H1 (cell line): ENCODE measurements around the gene ACAP3. TPM values are rescaled to one million over a fixed set of nuclear protein-coding genes. Genes with fewer than 3 reads are reported as not detected.

ENCODE experiments used
- CTCF ChIA-PET: fragments of 300-600 bp; sonication (Branson Sonifier 250); formaldehyde crosslinking; loops from one replicate; lab custom pipeline; 2021; ENCODE audit not compliant: partially characterized antibody; lab: Charles Lee
- POLR2A ChIA-PET: fragments of 300-600 bp; sonication (Branson Sonifier 250); formaldehyde crosslinking; loops from one replicate; lab custom pipeline; 2021; ENCODE audit warnings: inconsistent platforms; ENCODE audit not compliant: partially characterized antibody; lab: Charles Lee
- DNase-seq, 2 experiments: peaks; one replicate each; pipeline versions ENCODE4 v3.0.0 to v3.0.0-alpha.2; 2010 to 2022; ENCODE audit warnings: low spot score in 2 of 2, low read depth in 1 of 2, mixed read lengths in 1 of 2
- FAIRE-seq: peaks from 2 replicates; lab custom pipeline; 2011; peaks lifted over from hg19 to GRCh38; lab: Jason Lieb, UNC
- H2AFZ ChIP-seq: 2 replicates; pipeline ENCODE4 v1.8.1; 2012; ENCODE audit warnings: low read length, inconsistent platforms
- H2AK5ac ChIP-seq: 2 replicates; pipeline ENCODE4 v1.6.1; 2013; ENCODE audit warnings: low read depth, low read length
- H2BK120ac ChIP-seq: replicated peaks from 2 replicates; pipeline ENCODE3; 2013; ENCODE audit warnings: low read depth, low read length, inconsistent platforms
- H2BK12ac ChIP-seq: 2 replicates; pipeline ENCODE4 v1.6.1; 2013; ENCODE audit warnings: low read depth, low read length
- H2BK15ac ChIP-seq: 2 replicates; pipeline ENCODE4 v1.6.1; 2013; ENCODE audit warnings: low read length
- H2BK20ac ChIP-seq: 2 replicates; pipeline ENCODE4 v1.6.1; 2013; ENCODE audit warnings: low read length
- H2BK5ac ChIP-seq: 2 replicates; pipeline ENCODE4 v1.6.1; 2013; ENCODE audit warnings: low read depth, low read length
- H3K14ac ChIP-seq: 2 replicates; pipeline ENCODE4 v1.6.1; 2013; ENCODE audit warnings: inconsistent platforms; ENCODE audit not compliant: insufficient read length
- H3K18ac ChIP-seq: 2 replicates; pipeline ENCODE4 v1.6.1; 2013; ENCODE audit warnings: low read length; ENCODE audit errors: extremely low read depth
- H3K23ac ChIP-seq: 2 replicates; pipeline ENCODE4 v1.6.1; 2013; ENCODE audit warnings: inconsistent platforms; ENCODE audit not compliant: insufficient read length
- H3K23me2 ChIP-seq: 2 replicates; pipeline ENCODE4 v1.6.1; 2013; ENCODE audit warnings: low read depth, low read length
- H3K27ac ChIP-seq: 2 replicates; pipeline ENCODE4 v1.6.1; 2011; ENCODE audit warnings: low read depth, low read length, inconsistent platforms
- H3K27me3 ChIP-seq, 4 experiments: replicated peaks in 1 of 4; 1 replicate in 1 of 4; 2 replicates in 3 of 4; pipeline versions ENCODE4 v1.6.1 to v1.8.1; 2011 to 2013; ENCODE audit warnings: low read length in 3 of 4, mild to moderate bottlenecking in 3 of 4, inconsistent platforms in 2 of 4, mixed read lengths in 2 of 4, moderate library complexity in 1 of 4; ENCODE audit not compliant: control insufficient read depth in 3 of 4, insufficient read depth in 3 of 4; ENCODE audit errors: extremely low read depth in 1 of 4
- H3K36me3 ChIP-seq, 4 experiments: 2 replicates each; pipeline versions ENCODE4 v1.6.1 to v1.8.1; 2011 to 2013; ENCODE audit warnings: mild to moderate bottlenecking in 4 of 4, low read length in 3 of 4, moderate library complexity in 2 of 4, control low read depth in 1 of 4, inconsistent platforms in 1 of 4; ENCODE audit not compliant: insufficient read depth in 4 of 4, control insufficient read depth in 2 of 4
- H3K4ac ChIP-seq: replicated peaks from 2 replicates; pipeline ENCODE3; 2013; ENCODE audit warnings: low read length, low read depth, mixed read lengths, inconsistent platforms; ENCODE audit not compliant: insufficient read length
- H3K4me1 ChIP-seq, 4 experiments: replicated peaks in 1 of 4; 1 replicate in 1 of 4; 2 replicates in 3 of 4; pipeline versions ENCODE4 v1.6.1 to v1.8.1; 2011 to 2013; ENCODE audit warnings: low read length in 3 of 4, inconsistent platforms in 2 of 4, mixed read lengths in 1 of 4; ENCODE audit not compliant: insufficient read depth in 4 of 4, control insufficient read depth in 3 of 4
- H3K4me2 ChIP-seq, 2 experiments: 2 replicates each; pipeline versions ENCODE4 v1.6.1 to v1.8.1; 2011 to 2013; ENCODE audit warnings: low read depth in 2 of 2, low read length in 2 of 2, control low read depth in 1 of 2, inconsistent platforms in 1 of 2, mild to moderate bottlenecking in 1 of 2; ENCODE audit not compliant: insufficient read depth in 1 of 2
- H3K4me3 ChIP-seq, 4 experiments: fragments of 200-600, 300-600 bp in 1 of 4; sonication (generic), shearing (Covaris generic), sonication (Bioruptor Twin) in 1 of 4; 2 replicates each; pipeline versions ENCODE4 v1.5.1 to v1.8.1; 2011 to 2016; ENCODE audit warnings: low read length in 4 of 4, low read depth in 3 of 4, control low read depth in 2 of 4, inconsistent platforms in 2 of 4, mild to moderate bottlenecking in 2 of 4, mixed read lengths in 1 of 4, moderate library complexity in 1 of 4; ENCODE audit not compliant: insufficient read depth in 2 of 4; ENCODE audit errors: extremely low read depth in 1 of 4
- H3K56ac ChIP-seq: replicated peaks from 2 replicates; pipeline ENCODE3; 2013; ENCODE audit warnings: low read depth, mild to moderate bottlenecking, mixed read lengths, low read length, inconsistent platforms; ENCODE audit not compliant: insufficient read length
- H3K79me1 ChIP-seq: 2 replicates; pipeline ENCODE4 v1.6.1; 2013; ENCODE audit warnings: low read depth, low read length, control low read depth
- H3K79me2 ChIP-seq, 2 experiments: 2 replicates each; pipeline versions ENCODE4 v1.6.1 to v1.8.1; 2012 to 2013; ENCODE audit warnings: low read length in 2 of 2, mild to moderate bottlenecking in 2 of 2, inconsistent platforms in 1 of 2; ENCODE audit not compliant: insufficient read depth in 2 of 2, control insufficient read depth in 1 of 2
- H3K9ac ChIP-seq, 4 experiments: replicated peaks in 1 of 4; 1 replicate in 1 of 4; 2 replicates in 3 of 4; pipeline versions ENCODE4 v1.6.1 to v1.8.1; 2011 to 2013; ENCODE audit warnings: low read depth in 3 of 4, low read length in 3 of 4, control low read depth in 2 of 4, mild to moderate bottlenecking in 2 of 4, moderate library complexity in 2 of 4, inconsistent platforms in 1 of 4; ENCODE audit errors: extremely low read depth in 1 of 4
- H3K9me3 ChIP-seq, 2 experiments: 2 replicates each; pipeline versions ENCODE4 v1.6.1 to v1.8.1; 2012 to 2013; ENCODE audit warnings: mild to moderate bottlenecking in 2 of 2, moderate library complexity in 2 of 2, control low read depth in 1 of 2, inconsistent platforms in 1 of 2, low read depth in 1 of 2, low read length in 1 of 2, mixed read lengths in 1 of 2; ENCODE audit not compliant: insufficient read depth in 2 of 2
- H4K20me1 ChIP-seq, 2 experiments: replicated peaks in 1 of 2; 2 replicates each; pipeline versions ENCODE3 to v1.8.1; 2011 to 2013; ENCODE audit warnings: inconsistent platforms in 2 of 2, low read length in 2 of 2, mild to moderate bottlenecking in 1 of 2; ENCODE audit not compliant: insufficient read depth in 2 of 2, control insufficient read depth in 1 of 2
- H4K5ac ChIP-seq: 2 replicates; pipeline ENCODE4 v1.6.1; 2013; ENCODE audit warnings: low read length, low read depth, mixed read lengths, inconsistent platforms; ENCODE audit not compliant: insufficient read length
- H4K8ac ChIP-seq: 2 replicates; pipeline ENCODE4 v1.8.0; 2013; ENCODE audit warnings: mild to moderate bottlenecking, moderate library complexity, low read length, inconsistent platforms; ENCODE audit not compliant: insufficient read depth; ENCODE audit errors: extremely low read depth
- H4K91ac ChIP-seq: replicated peaks from 2 replicates; pipeline ENCODE3; 2013; ENCODE audit warnings: low read length, mixed read lengths, inconsistent platforms; ENCODE audit not compliant: insufficient read length
- CHD1 ChIP-seq: IDR thresholded peaks from 2 replicates; pipeline ENCODE4 v1.6.1; 2012; ENCODE audit warnings: low read depth, low read length, improper control_type of control experiment
- EP300 ChIP-seq, 2 experiments: IDR thresholded peaks; 1 replicate in 1 of 2; 2 replicates in 1 of 2; pipeline ENCODE4 v1.6.1; 2011 to 2012; ENCODE audit warnings: low read depth in 2 of 2, low read length in 2 of 2, mild to moderate bottlenecking in 2 of 2, borderline replicate concordance in 1 of 2, inconsistent platforms in 1 of 2, moderate library complexity in 1 of 2
- HDAC6 ChIP-seq: IDR thresholded peaks from one replicate; pipeline ENCODE4 v1.7.1; 2012; ENCODE audit warnings: low read depth, mild to moderate bottlenecking, inconsistent platforms, low read length, moderate library complexity
- POLR2AphosphoS5 ChIP-seq: IDR thresholded peaks from 2 replicates; pipeline ENCODE4 v1.6.1; 2011; ENCODE audit warnings: low read depth, low read length
- RBBP5 ChIP-seq: IDR thresholded peaks from 2 replicates; pipeline ENCODE4 v1.7.1; 2012; ENCODE audit warnings: low read depth, mild to moderate bottlenecking, inconsistent platforms, low read length, moderate library complexity, borderline replicate concordance
- SAP30 ChIP-seq: fragments of 300-600 bp; sonication (generic); IDR thresholded peaks from 2 replicates; pipeline ENCODE4 v1.7.1; 2012; ENCODE audit warnings: low read length, moderate library complexity, mild to moderate bottlenecking, inconsistent platforms; ENCODE audit not compliant: insufficient read depth, insufficient replicate concordance
- SIX5 ChIP-seq: IDR thresholded peaks from 2 replicates; pipeline ENCODE4 v1.6.1; 2011; ENCODE audit warnings: mild to moderate bottlenecking, low read depth, low read length
- SP2 ChIP-seq: IDR thresholded peaks from 2 replicates; pipeline ENCODE4 v1.6.1; 2012; ENCODE audit warnings: mild to moderate bottlenecking, low read length, inconsistent platforms
- SRF ChIP-seq: IDR thresholded peaks from 2 replicates; pipeline ENCODE4 v1.6.1; 2011; ENCODE audit warnings: mild to moderate bottlenecking, low read depth, low read length, moderate library complexity
- TEAD4 ChIP-seq: IDR thresholded peaks from 2 replicates; pipeline ENCODE4 v1.6.1; 2012; ENCODE audit warnings: low read depth, low read length, inconsistent platforms, mixed read lengths
- YY1 ChIP-seq: IDR thresholded peaks from 2 replicates; pipeline ENCODE4 v1.6.1; 2011; ENCODE audit warnings: low read depth, mild to moderate bottlenecking, low read length
- ZNF274 ChIP-seq: IDR thresholded peaks from 2 replicates; pipeline ENCODE4 v1.7.0; 2012; ENCODE audit warnings: low read length, borderline replicate concordance; ENCODE audit errors: extremely low read depth
- WGBS, 2 experiments: shearing (Covaris generic) in 1 of 2; methylation state at CpG; one replicate each; pipeline versions ENCODE4 v1.1.6 to v1.1.7; 2013 to 2015; ENCODE audit warnings: low lambda C conversion rate in 2 of 2, mixed read lengths in 2 of 2, inconsistent platforms in 1 of 2, low coverage in 1 of 2, missing lambda C conversion rate in 1 of 2; ENCODE audit not compliant: insufficient replicate concordance in 2 of 2, insufficient coverage in 1 of 2, insufficient read length in 1 of 2; ENCODE audit errors: extremely low coverage in 1 of 2, missing lambda C conversion rate in 1 of 2; 5-methylcytosine and 5-hydroxymethylcytosine counted together
- polyA plus RNA-seq, 7 experiments: library from polyadenylated mRNA; depleted of rRNA in 3 of 7; stranded (reverse) in 5 of 7; unstranded in 2 of 7; fragments of >200 nt in 5 of 7; fragments of 200-250 nt in 2 of 7; gene quantifications; 1 replicate in 5 of 7; 2 replicates in 1 of 7; 4 replicates in 1 of 7; pipeline versions ENCODE4 v1.2.1 to v1.2.3, GENCODE V29; 2011 to 2013; ENCODE audit warnings: missing spikeins in 2 of 7, mixed read lengths in 2 of 7
- total RNA-seq: library from RNA; stranded (reverse); fragmentation: NEBNext Ultra II Directional; extraction: Animal tissue kit (Norgen Biotek cat#: 25700); gene quantifications from 2 replicates; pipeline ENCODE4 v1.2.1, GENCODE V29; 2021
- TF ChIP-seq, protein P1 (sequence below): IDR thresholded peaks from 2 replicates; pipeline ENCODE4 v1.6.1; 2012; ENCODE audit warnings: low read length, inconsistent platforms

ACAP3 gene
- total and polyA plus RNA-seq, 2 of the 8 experiments (the other 6 are each of a cell fraction or from before 2014, with no cell fraction given): 14.8 to 28.3 TPM

DNA sequence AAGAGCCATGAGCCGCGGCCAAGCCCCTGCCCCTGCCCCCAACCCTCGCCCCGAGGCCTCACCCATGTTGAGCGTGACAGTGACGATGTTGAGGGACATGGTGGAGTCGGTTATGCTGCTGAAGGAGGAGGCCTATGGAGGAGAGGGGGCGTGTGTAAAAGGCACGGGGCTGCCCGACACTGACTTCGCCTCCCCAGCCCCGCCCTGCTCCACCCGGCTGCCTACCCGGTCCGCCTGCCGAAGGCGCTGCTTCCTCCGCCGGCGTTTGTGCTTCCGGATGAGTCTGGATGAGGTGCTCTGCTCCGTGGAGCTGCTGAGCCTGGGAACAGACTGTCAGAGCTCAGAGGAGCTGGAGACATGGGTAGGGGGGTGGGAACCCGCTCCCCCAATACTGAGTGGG lies 32.5 kb upstream of the ACAP3 start:
- no peak overlapping the region for H2BK12ac ChIP-seq
- WGBS, 2 experiments: 94% methylated on average over 17 of the region's 23 CpGs; no CpG with 5 or more reads in 1 of the 2 experiments
- H3K18ac ChIP-seq: no peak overlapping the region
- no peak overlapping the region for H3K14ac ChIP-seq
- no peaks in the 10 kb centered on the region; the same call in 1 of the 2 replicates for H3K23me2 ChIP-seq
- no peak overlapping the region for H3K4me3 ChIP-seq
- H3K36me3 ChIP-seq: peaks cover 2 to 44% (median 15%) of the 10 kb centered on the region in 4 experiments; a peak in 7 of 8 replicates
- H3K9ac ChIP-seq: no peak overlapping the region
- no peak overlapping the region for H2BK20ac ChIP-seq
- ChIA-PET CTCF (interaction anchor here (0.9 kb wide), 1 partner anchor 29 kb away, joined by 3 read pairs; no protein-coding TSS in a partner anchor), POLR2A (no interaction called here)
- H3K56ac ChIP-seq: no peak overlapping the region
- H3K4me1 ChIP-seq: no peaks in the 10 kb centered on the region; a peak in 1 of 7 replicates
- no peaks in the 10 kb centered on the region; a peak in 1 of 4 replicates for H3K79me2 ChIP-seq
- H3K27ac ChIP-seq: no peak overlapping the region; the same call in 1 of the 2 replicates
- H4K91ac ChIP-seq: no peak overlapping the region
- DNase-seq (no peak), FAIRE-seq (no peak)
- H4K8ac ChIP-seq: no peak overlapping the region
- H3K27me3 ChIP-seq: no peaks in the 10 kb centered on the region; a peak in 1 of 7 replicates
- no peak overlapping the region for H3K4ac ChIP-seq
- H2BK5ac ChIP-seq: no peak overlapping the region
- peaks cover 19 to 37% of the 10 kb centered on the region in 2 experiments for H4K20me1 ChIP-seq
- H3K79me1 ChIP-seq: peaks cover 11% of the 10 kb centered on the region
- no peak overlapping the region for H3K23ac ChIP-seq
- no peak overlapping the region for H4K5ac ChIP-seq
- H3K4me2 ChIP-seq: no peak overlapping the region
- no peak overlapping the region for H2BK15ac ChIP-seq
- no peak overlapping the region for H2BK120ac ChIP-seq
- peaks cover 0 to 5% of the 10 kb centered on the region in 2 experiments; a peak in 1 of 4 replicates for H3K9me3 ChIP-seq
- H2AK5ac ChIP-seq: no peak overlapping the region
- H2AFZ ChIP-seq: no peak overlapping the region
- no peak for TF ChIP-seq RBBP5
- no peak for TF ChIP-seq SAP30
- TF ChIP-seq EP300 (IDR thresholded peaks at IDR 0.05; ENCODE audit: borderline replicate concordance in 1 of 2, low read depth in 2 of 2, low read length in 2 of 2): no peak
- no peak for TF ChIP-seq TEAD4
- no peak for TF ChIP-seq HDAC6
- TF ChIP-seq YY1: no peak
- no peak for TF ChIP-seq SP2
- no peak for TF ChIP-seq SIX5
- TF ChIP-seq, protein P1, sequence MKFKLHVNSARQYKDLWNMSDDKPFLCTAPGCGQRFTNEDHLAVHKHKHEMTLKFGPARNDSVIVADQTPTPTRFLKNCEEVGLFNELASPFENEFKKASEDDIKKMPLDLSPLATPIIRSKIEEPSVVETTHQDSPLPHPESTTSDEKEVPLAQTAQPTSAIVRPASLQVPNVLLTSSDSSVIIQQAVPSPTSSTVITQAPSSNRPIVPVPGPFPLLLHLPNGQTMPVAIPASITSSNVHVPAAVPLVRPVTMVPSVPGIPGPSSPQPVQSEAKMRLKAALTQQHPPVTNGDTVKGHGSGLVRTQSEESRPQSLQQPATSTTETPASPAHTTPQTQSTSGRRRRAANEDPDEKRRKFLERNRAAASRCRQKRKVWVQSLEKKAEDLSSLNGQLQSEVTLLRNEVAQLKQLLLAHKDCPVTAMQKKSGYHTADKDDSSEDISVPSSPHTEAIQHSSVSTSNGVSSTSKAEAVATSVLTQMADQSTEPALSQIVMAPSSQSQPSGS: no peak
- no peak for TF ChIP-seq ZNF274
- TF ChIP-seq SRF: no peak
- no peak for TF ChIP-seq POLR2AphosphoS5
- TF ChIP-seq CHD1: no peak
